Thymus (tissue), 14 donors: ENCODE measurements around the gene ISCA1. TPM values are rescaled to one million over a fixed set of nuclear protein-coding genes. Genes with fewer than 3 reads are reported as not detected.

ENCODE experiments used
- DNase-seq, 9 donors: peaks; one replicate each; pipeline ENCODE4 v3.0.0-alpha.2; 2013; ENCODE audit warnings: low spot score in 9 of 9, low read depth in 6 of 9, missing footprints in 1 of 9
- H3K27ac ChIP-seq, 2 donors: one replicate each; pipeline ENCODE4 v1.5.1; 2013; ENCODE audit warnings: control low read depth in 1 of 2, low read depth in 1 of 2, low read length in 1 of 2, mild to moderate bottlenecking in 1 of 2, moderate library complexity in 1 of 2
- H3K27me3 ChIP-seq, 2 donors: one replicate each; pipeline ENCODE4 v1.5.1; 2013; ENCODE audit warnings: low read length in 1 of 2; ENCODE audit not compliant: control insufficient read depth in 2 of 2, insufficient read depth in 1 of 2
- H3K36me3 ChIP-seq, 2 donors: one replicate each; pipeline ENCODE4 v1.5.1; 2013; ENCODE audit warnings: low read length in 1 of 2, mild to moderate bottlenecking in 1 of 2, moderate library complexity in 1 of 2; ENCODE audit not compliant: control insufficient read depth in 2 of 2, insufficient read depth in 2 of 2
- H3K4me1 ChIP-seq, 2 donors: one replicate each; pipeline ENCODE4 v1.5.1; 2013; ENCODE audit warnings: low read length in 2 of 2; ENCODE audit not compliant: control insufficient read depth in 2 of 2, insufficient read depth in 2 of 2
- H3K4me3 ChIP-seq, 2 donors: one replicate each; pipeline ENCODE4 v1.5.1; 2013; ENCODE audit warnings: low read length in 2 of 2, control low read depth in 1 of 2, mild to moderate bottlenecking in 1 of 2
- H3K9me3 ChIP-seq, 2 donors: one replicate each; pipeline ENCODE4 v1.5.1; 2013; ENCODE audit warnings: low read length in 1 of 2, mild to moderate bottlenecking in 1 of 2; ENCODE audit not compliant: control insufficient read depth in 2 of 2, insufficient read depth in 1 of 2
- WGBS: extraction: QIAGEN DNeasy Blood & Tissue Kit; methylation state at CpG from one replicate; pipeline ENCODE4 v1.1.7; 2013; 5-methylcytosine and 5-hydroxymethylcytosine counted together
- long read RNA-seq, 10 donors: transcript quantifications; one replicate each; lab custom pipeline, GENCODE V29; 2026
- polyA plus RNA-seq: library from polyadenylated mRNA; stranded (reverse); fragments of 200-250 nt; gene quantifications from one replicate; pipeline ENCODE4 v1.2.3, GENCODE V29; 2013
- total RNA-seq: library from RNA; stranded (reverse); fragments of 120-200 nt; gene quantifications from one replicate; pipeline ENCODE4 v1.2.4, GENCODE V29; 2013
- donor health status: healthy.

The ISCA1 gene
- total RNA-seq (26.1 TPM), polyA plus RNA-seq (36.0 TPM)
- long read RNA-seq, donor 1: 0 reads
- long read RNA-seq, donor 2: 0 reads
- long read RNA-seq, donor 3, transcript ISCA1-203 (4 exons, 1,958 nt): major isoform, 16 of 17 reads
- long read RNA-seq, donor 3, partial matches to known transcripts: 0 of 17 reads
- long read RNA-seq, donor 3, other reads (novel, unspliced or antisense): 0 of 17 reads
- long read RNA-seq, donor 4, transcript ISCA1-203 (4 exons, 1,958 nt): major isoform, 6 of 7 reads
- long read RNA-seq, donor 4, partial matches to known transcripts: 0 of 7 reads
- long read RNA-seq, donor 4, other reads (novel, unspliced or antisense): 0 of 7 reads
- long read RNA-seq, donor 5, transcript ISCA1-203 (4 exons, 1,958 nt): major isoform, 17 of 17 reads
- long read RNA-seq, donor 5, partial matches to known transcripts: 0 of 17 reads
- long read RNA-seq, donor 5, other reads (novel, unspliced or antisense): 0 of 17 reads
- long read RNA-seq, donor 6, transcript ISCA1-203 (4 exons, 1,958 nt): major isoform, 9 of 9 reads
- long read RNA-seq, donor 6, partial matches to known transcripts: 0 of 9 reads
- long read RNA-seq, donor 6, other reads (novel, unspliced or antisense): 0 of 9 reads
- long read RNA-seq, donor 7, transcript ISCA1-203 (4 exons, 1,958 nt): major isoform, 6 of 6 reads
- long read RNA-seq, donor 7, partial matches to known transcripts: 0 of 6 reads
- long read RNA-seq, donor 7, other reads (novel, unspliced or antisense): 0 of 6 reads
- long read RNA-seq, donor 8, partial matches to known transcripts: 0 of 2 reads
- long read RNA-seq, donor 8, other reads (novel, unspliced or antisense): 0 of 2 reads
- long read RNA-seq, donor 9, transcript ISCA1-203 (4 exons, 1,958 nt): major isoform, 8 of 8 reads
- long read RNA-seq, donor 9, partial matches to known transcripts: 0 of 8 reads
- long read RNA-seq, donor 9, other reads (novel, unspliced or antisense): 0 of 8 reads
- long read RNA-seq, donor 10, transcript ISCA1-203 (4 exons, 1,958 nt): major isoform, 12 of 13 reads
- long read RNA-seq, donor 10, partial matches to known transcripts: 0 of 13 reads
- long read RNA-seq, donor 10, other reads (novel, unspliced or antisense): 0 of 13 reads

- Histone ChIP-seq H3K4me3 (peak within 1 kb of the TSS; percentile 75 to 80), H3K27ac (peak within 1 kb of the TSS; percentile 84 to 90), H3K9me3 (no peaks in the 10 kb centered on the region), H3K36me3 (peaks cover 0 to 4% of the 10 kb centered on the region in 2 donors), H3K4me1 (peaks cover 7 to 9% of the 10 kb centered on the region in 2 donors), H3K27me3 (no peaks in the 10 kb centered on the region)
- DNase-seq: peak; percentile 76 to 97 (median 91)
- WGBS: under 1% methylated on average over 101 of the region's 101 CpGs
Measured at GRCh38 chr9:86282077-86282978, at the start of gene ISCA1. ISCA1 (minus strand) TSS chr9:86282538; CDS start chr9:86282458, 80 bp downstream.

- no peaks in the 10 kb centered on the region for H3K9me3 ChIP-seq
- H3K27me3 ChIP-seq: no peaks in the 10 kb centered on the region
- no peak for DNase-seq
- WGBS: 93% methylated on average over 5 of the region's 5 CpGs
- H3K4me3 ChIP-seq: no peak overlapping the region
- H3K36me3 ChIP-seq: peaks cover 31 to 67% of the 10 kb centered on the region in 2 donors
- H3K4me1 ChIP-seq: no peaks in the 10 kb centered on the region
- no peak overlapping the region for H3K27ac ChIP-seq
Measured at GRCh38 chr9:86330186-86330585, 47.8 kb upstream of the ISCA1 start.

- no peak for DNase-seq
- H3K4me1 ChIP-seq: no peaks in the 10 kb centered on the region
- H3K27me3 ChIP-seq: no peaks in the 10 kb centered on the region
- no peak overlapping the region for H3K27ac ChIP-seq
- peaks cover 30 to 66% of the 10 kb centered on the region in 2 donors for H3K36me3 ChIP-seq
- 92% methylated on average over 1 of the region's 1 CpG for WGBS
- H3K4me3 ChIP-seq: no peak overlapping the region
- no peaks in the 10 kb centered on the region for H3K9me3 ChIP-seq
Measured at GRCh38 chr9:86329649-86330048, 47.3 kb upstream of the ISCA1 start.

- 94% methylated on average over 4 of the region's 4 CpGs for WGBS
- Histone ChIP-seq H3K36me3 (peaks cover 27 to 66% of the 10 kb centered on the region in 2 donors), H3K27me3 (no peaks in the 10 kb centered on the region), H3K27ac (no peak overlapping the region), H3K4me3 (no peak overlapping the region), H3K4me1 (no peaks in the 10 kb centered on the region), H3K9me3 (no peaks in the 10 kb centered on the region)
- no peak for DNase-seq
Measured at GRCh38 chr9:86328156-86328555, 45.8 kb upstream of the ISCA1 start.

GRCh38 chr9:86326536-86326935, 44.2 kb upstream of the ISCA1 start:
- 98% methylated on average over 3 of the region's 3 CpGs for WGBS
- Histone ChIP-seq H3K4me3 (no peak overlapping the region), H3K27me3 (no peaks in the 10 kb centered on the region), H3K27ac (no peak overlapping the region), H3K9me3 (no peaks in the 10 kb centered on the region), H3K36me3 (peaks cover 38 to 74% of the 10 kb centered on the region in 2 donors), H3K4me1 (no peaks in the 10 kb centered on the region)
- DNase-seq: no peak

- 97% methylated on average over 1 of the region's 1 CpG for WGBS
- no peak overlapping the region for H3K4me3 ChIP-seq
- H3K4me1 ChIP-seq: no peaks in the 10 kb centered on the region
- no peaks in the 10 kb centered on the region for H3K9me3 ChIP-seq
- H3K27ac ChIP-seq: no peak overlapping the region
- no peak for DNase-seq
- peaks cover 42 to 80% of the 10 kb centered on the region in 2 donors for H3K36me3 ChIP-seq
- H3K27me3 ChIP-seq: no peaks in the 10 kb centered on the region
Measured at GRCh38 chr9:86324901-86325300, 42.6 kb upstream of the ISCA1 start.

- no peaks in the 10 kb centered on the region for H3K9me3 ChIP-seq
- H3K4me1 ChIP-seq: no peaks in the 10 kb centered on the region
- H3K27me3 ChIP-seq: no peaks in the 10 kb centered on the region
- no peak overlapping the region for H3K27ac ChIP-seq
- no peak overlapping the region for H3K4me3 ChIP-seq
- H3K36me3 ChIP-seq: peaks cover 42 to 84% of the 10 kb centered on the region in 2 donors
- 93% methylated on average over 2 of the region's 2 CpGs for WGBS
- DNase-seq: no peak
Measured at GRCh38 chr9:86324308-86324707, 42.0 kb upstream of the ISCA1 start.

- peaks cover 49 to 91% of the 10 kb centered on the region in 2 donors for H3K36me3 ChIP-seq
- WGBS: 83% methylated on average over 8 of the region's 8 CpGs
Measured at GRCh38 chr9:86322973-86323644, 40.8 kb upstream of the ISCA1 start.

More at GRCh38 chr9:86322973-86323644, 40.8 kb upstream of the ISCA1 start:
- Histone ChIP-seq H3K4me3 (no peak overlapping the region), H3K9me3 (no peaks in the 10 kb centered on the region), H3K27ac (no peak overlapping the region), H3K4me1 (no peaks in the 10 kb centered on the region), H3K27me3 (no peaks in the 10 kb centered on the region)
- no peak for DNase-seq
